Neural cell (in vitro differentiated cells): ENCODE measurements around the gene IL36G. TPM values are rescaled to one million over a fixed set of nuclear protein-coding genes. Genes with fewer than 3 reads are reported as not detected.

ENCODE experiments used
- H2AFZ ChIP-seq: fragments of 200-600, 300-800 bp; sonication (generic), shearing (Covaris generic); 2 replicates; pipeline ENCODE4 v1.6.0; 2014; ENCODE audit warnings: low read depth, mild to moderate bottlenecking, antibody characterized with exemption, low read length, moderate library complexity
- H3F3A ChIP-seq: fragments of 200-600 bp; shearing (Covaris generic); 2 replicates; pipeline ENCODE4 v1.6.1; 2016; ENCODE audit warnings: mild to moderate bottlenecking, moderate library complexity, mixed read lengths, antibody characterized with exemption, low read length; ENCODE audit not compliant: insufficient read depth, poor library complexity, severe bottlenecking
- H3K27ac ChIP-seq: fragments of 200-600, 300-800 bp; sonication (generic), shearing (Covaris generic); 2 replicates; pipeline ENCODE4 v1.5.1; 2014; ENCODE audit warnings: mild to moderate bottlenecking, low read length, moderate library complexity
- H3K27me3 ChIP-seq: fragments of 300-800, 200-600 bp; sonication (generic), shearing (Covaris generic); 2 replicates; pipeline ENCODE4 v1.6.0; 2014; ENCODE audit warnings: mild to moderate bottlenecking, low read depth, low read length, moderate library complexity; ENCODE audit not compliant: insufficient read depth
- H3K36me3 ChIP-seq: fragments of 300-800, 200-600 bp; sonication (generic), shearing (Covaris generic); 2 replicates; pipeline ENCODE4 v1.5.1; 2014; ENCODE audit warnings: mild to moderate bottlenecking, antibody characterized with exemption, low read length, moderate library complexity; ENCODE audit not compliant: insufficient read depth
- H3K4me2 ChIP-seq: fragments of 300-800, 200-600 bp; sonication (generic), shearing (Covaris generic); 2 replicates; pipeline ENCODE4 v1.6.0; 2014; ENCODE audit warnings: mild to moderate bottlenecking, low read length
- H3K4me3 ChIP-seq: fragments of 300-800, 200-600 bp; sonication (generic), shearing (Covaris generic); 2 replicates; pipeline ENCODE4 v1.5.1; 2014; ENCODE audit warnings: mild to moderate bottlenecking, low read length, moderate library complexity
- H3K79me2 ChIP-seq: fragments of 200-600 bp; shearing (Covaris generic); replicated peaks from 2 replicates; pipeline ENCODE4 v1.6.0; 2014; ENCODE audit warnings: mild to moderate bottlenecking, low read length, moderate library complexity; ENCODE audit not compliant: insufficient read depth
- H3K9ac ChIP-seq: fragments of 300-800, 200-600 bp; sonication (generic), shearing (Covaris generic); 2 replicates; pipeline ENCODE4 v1.6.1; 2016; ENCODE audit warnings: mild to moderate bottlenecking, low read length, mixed read lengths
- H3K9me2 ChIP-seq: fragments of 200-600 bp; shearing (Covaris generic); 2 replicates; pipeline ENCODE4 v1.6.1; 2016; ENCODE audit warnings: mild to moderate bottlenecking, low read length, mixed read lengths; ENCODE audit not compliant: insufficient read depth
- H3K9me3 ChIP-seq: fragments of 200-600, 300-800 bp; sonication (generic), shearing (Covaris generic); 2 replicates; pipeline ENCODE4 v1.6.1; 2016; ENCODE audit warnings: mild to moderate bottlenecking, mixed run types, low read length, moderate library complexity, mixed read lengths
- H4K20me1 ChIP-seq: fragments of 200-600 bp; shearing (Covaris generic); 2 replicates; pipeline ENCODE4 v1.6.1; 2016; ENCODE audit warnings: mild to moderate bottlenecking, mixed run types; ENCODE audit not compliant: insufficient read depth
- EP300 ChIP-seq: fragments of 450-650 bp; conservative IDR thresholded peaks from 2 replicates; pipeline ENCODE4 v1.6.1; 2014; ENCODE audit warnings: antibody characterized with exemption, mild to moderate bottlenecking, moderate library complexity; ENCODE audit not compliant: poor library complexity, severe bottlenecking
- EZH2 ChIP-seq: fragments of 200-600, 300-800 bp; shearing (Covaris generic), sonication (generic); IDR thresholded peaks from 2 replicates; pipeline ENCODE4 v1.6.1; 2014; ENCODE audit warnings: antibody characterized with exemption, low read length, borderline replicate concordance, mild to moderate bottlenecking; ENCODE audit not compliant: insufficient read depth, poor library complexity, severe bottlenecking
- MXI1 ChIP-seq: fragments of 450-650 bp; conservative IDR thresholded peaks from 2 replicates; pipeline ENCODE4 v1.6.1; 2014; ENCODE audit warnings: antibody characterized with exemption, mild to moderate bottlenecking; ENCODE audit not compliant: poor library complexity, severe bottlenecking
- POLR2AphosphoS5 ChIP-seq: IDR thresholded peaks from 2 replicates; pipeline ENCODE4 v1.6.1; 2012
- RAD21 ChIP-seq: fragments of 450-650 bp; conservative IDR thresholded peaks from 2 replicates; pipeline ENCODE4 v1.6.1; 2014; ENCODE audit warnings: antibody characterized with exemption, mild to moderate bottlenecking, moderate library complexity
- SMC3 ChIP-seq: fragments of 450-650 bp; conservative IDR thresholded peaks from 2 replicates; pipeline ENCODE4 v1.6.1; 2014; ENCODE audit warnings: antibody characterized with exemption, mild to moderate bottlenecking, moderate library complexity; ENCODE audit not compliant: poor library complexity
- TAF1 ChIP-seq: IDR thresholded peaks from 2 replicates; pipeline ENCODE4 v1.6.1; 2012; ENCODE audit warnings: low read depth
- polyA plus RNA-seq: library from polyadenylated mRNA; depleted of rRNA; stranded (reverse); fragments of >200 nt; gene quantifications from 2 replicates; pipeline ENCODE4 v1.2.3, GENCODE V29; 2014
- TF ChIP-seq, protein P1 (sequence below): fragments of 450-650 bp; IDR thresholded peaks from 2 replicates; pipeline ENCODE4 v1.5.1; 2014; ENCODE audit warnings: antibody characterized with exemption, mild to moderate bottlenecking, moderate library complexity; ENCODE audit not compliant: poor library complexity, severe bottlenecking
- TF ChIP-seq, protein P2 (sequence below): IDR thresholded peaks from 2 replicates; pipeline ENCODE4 v1.6.1; 2012; ENCODE audit warnings: borderline replicate concordance

IL36G gene
- polyA plus RNA-seq, 1 donor from 2014 or later: not detected

DNA sequence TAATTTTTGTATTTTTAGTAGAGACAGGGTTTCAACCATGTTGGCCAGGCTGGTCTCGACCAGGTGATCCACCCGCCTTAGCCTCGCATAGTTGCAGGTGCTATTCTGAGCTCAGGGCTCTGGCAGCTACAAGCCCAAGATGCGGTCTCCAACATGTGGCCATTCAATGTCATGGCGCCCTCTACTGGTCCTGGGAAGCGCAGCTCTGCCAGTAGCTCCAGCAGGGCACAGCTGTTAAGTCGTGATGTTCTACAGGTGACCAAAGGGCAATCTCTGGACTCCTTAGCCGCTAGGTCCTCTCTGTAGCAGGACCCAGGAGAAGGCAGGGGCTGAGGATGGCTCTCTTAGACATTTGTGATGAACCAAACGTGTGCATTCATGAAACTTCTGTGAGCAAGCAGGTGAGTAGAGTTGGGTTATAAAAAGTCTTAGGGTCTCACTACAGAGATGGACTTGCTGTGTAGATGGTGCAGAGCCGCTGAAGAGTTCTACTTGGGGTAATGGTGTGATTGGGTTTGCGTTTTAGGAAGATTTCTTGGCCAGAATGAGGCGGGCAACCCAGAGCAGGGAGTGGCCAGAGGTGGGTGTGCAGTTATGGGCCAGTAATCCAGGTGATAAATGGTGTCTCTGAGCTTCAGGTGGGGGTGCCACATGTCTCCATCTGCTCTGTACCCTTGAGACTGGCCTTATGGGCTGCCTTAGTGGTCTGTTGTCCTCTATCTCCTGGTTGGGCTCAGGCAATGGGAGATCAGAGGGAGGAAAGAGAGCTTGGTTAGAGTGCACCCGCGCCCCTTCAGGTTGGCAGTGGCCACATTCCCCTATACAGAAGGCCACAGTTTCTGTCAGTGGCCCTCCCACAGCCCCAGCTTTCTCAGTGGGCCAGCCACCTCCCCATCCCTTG lies 35.8 kb upstream of the IL36G start:
- H2AFZ ChIP-seq: no peak overlapping the region
- H3K36me3 ChIP-seq: no peaks in the 10 kb centered on the region
- TF ChIP-seq, protein P1, sequence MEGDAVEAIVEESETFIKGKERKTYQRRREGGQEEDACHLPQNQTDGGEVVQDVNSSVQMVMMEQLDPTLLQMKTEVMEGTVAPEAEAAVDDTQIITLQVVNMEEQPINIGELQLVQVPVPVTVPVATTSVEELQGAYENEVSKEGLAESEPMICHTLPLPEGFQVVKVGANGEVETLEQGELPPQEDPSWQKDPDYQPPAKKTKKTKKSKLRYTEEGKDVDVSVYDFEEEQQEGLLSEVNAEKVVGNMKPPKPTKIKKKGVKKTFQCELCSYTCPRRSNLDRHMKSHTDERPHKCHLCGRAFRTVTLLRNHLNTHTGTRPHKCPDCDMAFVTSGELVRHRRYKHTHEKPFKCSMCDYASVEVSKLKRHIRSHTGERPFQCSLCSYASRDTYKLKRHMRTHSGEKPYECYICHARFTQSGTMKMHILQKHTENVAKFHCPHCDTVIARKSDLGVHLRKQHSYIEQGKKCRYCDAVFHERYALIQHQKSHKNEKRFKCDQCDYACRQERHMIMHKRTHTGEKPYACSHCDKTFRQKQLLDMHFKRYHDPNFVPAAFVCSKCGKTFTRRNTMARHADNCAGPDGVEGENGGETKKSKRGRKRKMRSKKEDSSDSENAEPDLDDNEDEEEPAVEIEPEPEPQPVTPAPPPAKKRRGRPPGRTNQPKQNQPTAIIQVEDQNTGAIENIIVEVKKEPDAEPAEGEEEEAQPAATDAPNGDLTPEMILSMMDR: peak; percentile 59
- no peak for TF ChIP-seq EP300
- TF ChIP-seq, protein P2, sequence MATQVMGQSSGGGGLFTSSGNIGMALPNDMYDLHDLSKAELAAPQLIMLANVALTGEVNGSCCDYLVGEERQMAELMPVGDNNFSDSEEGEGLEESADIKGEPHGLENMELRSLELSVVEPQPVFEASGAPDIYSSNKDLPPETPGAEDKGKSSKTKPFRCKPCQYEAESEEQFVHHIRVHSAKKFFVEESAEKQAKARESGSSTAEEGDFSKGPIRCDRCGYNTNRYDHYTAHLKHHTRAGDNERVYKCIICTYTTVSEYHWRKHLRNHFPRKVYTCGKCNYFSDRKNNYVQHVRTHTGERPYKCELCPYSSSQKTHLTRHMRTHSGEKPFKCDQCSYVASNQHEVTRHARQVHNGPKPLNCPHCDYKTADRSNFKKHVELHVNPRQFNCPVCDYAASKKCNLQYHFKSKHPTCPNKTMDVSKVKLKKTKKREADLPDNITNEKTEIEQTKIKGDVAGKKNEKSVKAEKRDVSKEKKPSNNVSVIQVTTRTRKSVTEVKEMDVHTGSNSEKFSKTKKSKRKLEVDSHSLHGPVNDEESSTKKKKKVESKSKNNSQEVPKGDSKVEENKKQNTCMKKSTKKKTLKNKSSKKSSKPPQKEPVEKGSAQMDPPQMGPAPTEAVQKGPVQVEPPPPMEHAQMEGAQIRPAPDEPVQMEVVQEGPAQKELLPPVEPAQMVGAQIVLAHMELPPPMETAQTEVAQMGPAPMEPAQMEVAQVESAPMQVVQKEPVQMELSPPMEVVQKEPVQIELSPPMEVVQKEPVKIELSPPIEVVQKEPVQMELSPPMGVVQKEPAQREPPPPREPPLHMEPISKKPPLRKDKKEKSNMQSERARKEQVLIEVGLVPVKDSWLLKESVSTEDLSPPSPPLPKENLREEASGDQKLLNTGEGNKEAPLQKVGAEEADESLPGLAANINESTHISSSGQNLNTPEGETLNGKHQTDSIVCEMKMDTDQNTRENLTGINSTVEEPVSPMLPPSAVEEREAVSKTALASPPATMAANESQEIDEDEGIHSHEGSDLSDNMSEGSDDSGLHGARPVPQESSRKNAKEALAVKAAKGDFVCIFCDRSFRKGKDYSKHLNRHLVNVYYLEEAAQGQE: no peak
- no peak for TF ChIP-seq MXI1
- no peak for TF ChIP-seq EZH2
- TF ChIP-seq SMC3: peak; percentile 48
- TF ChIP-seq TAF1: no peak
- TF ChIP-seq RAD21: peak; percentile 57
- no peak for TF ChIP-seq POLR2AphosphoS5
- H3K9ac ChIP-seq: no peak overlapping the region
- H3K27me3 ChIP-seq: no peaks in the 10 kb centered on the region
- H3K4me3 ChIP-seq: no peak overlapping the region
- no peaks in the 10 kb centered on the region for H4K20me1 ChIP-seq
- H3K9me2 ChIP-seq: no peaks in the 10 kb centered on the region
- H3K9me3 ChIP-seq: no peaks in the 10 kb centered on the region
- H3K4me2 ChIP-seq: no peak overlapping the region
- no peaks in the 10 kb centered on the region for H3K79me2 ChIP-seq
- H3K27ac ChIP-seq: no peak overlapping the region
- no peaks in the 10 kb centered on the region for H3F3A ChIP-seq

DNA sequence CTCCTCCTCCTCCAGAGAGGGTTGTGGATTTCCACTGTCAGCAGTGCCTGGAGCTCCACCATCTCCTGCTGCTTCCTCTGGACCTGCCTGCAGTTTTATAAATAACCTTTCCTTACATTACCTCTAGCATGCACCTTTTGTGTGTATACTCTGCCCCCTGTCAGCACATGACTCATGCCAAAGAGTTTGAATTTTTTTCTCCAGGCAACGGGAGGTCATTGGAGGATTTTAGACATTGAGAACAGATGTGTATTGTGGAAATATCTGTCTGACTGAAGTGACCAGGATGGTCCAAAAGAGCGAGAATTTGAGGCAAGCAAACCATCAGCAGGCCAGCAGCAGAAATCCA lies 35.2 kb upstream of the IL36G start:
- Histone ChIP-seq H4K20me1 (no peaks in the 10 kb centered on the region), H3F3A (no peaks in the 10 kb centered on the region), H3K9me2 (no peaks in the 10 kb centered on the region), H3K27ac (no peak overlapping the region), H3K4me2 (no peak overlapping the region), H3K9me3 (no peaks in the 10 kb centered on the region), H2AFZ (no peak overlapping the region), H3K79me2 (no peaks in the 10 kb centered on the region), H3K36me3 (no peaks in the 10 kb centered on the region), H3K27me3 (no peaks in the 10 kb centered on the region), H3K9ac (no peak overlapping the region), H3K4me3 (no peak overlapping the region)
- no peak for TF ChIP-seq RAD21
- no peak for TF ChIP-seq POLR2AphosphoS5
- TF ChIP-seq, protein P1: no peak
- TF ChIP-seq MXI1: no peak
- no peak for TF ChIP-seq EP300
- no peak for TF ChIP-seq TAF1
- TF ChIP-seq, protein P2: no peak
- TF ChIP-seq EZH2: no peak
- TF ChIP-seq SMC3: no peak
